Cardiac muscle cell (in vitro differentiated cells and primary cell): ENCODE measurements around the gene PRAF2. TPM values are rescaled to one million over a fixed set of nuclear protein-coding genes. Genes with fewer than 3 reads are reported as not detected.

Experiments used
- DNase-seq, 2 donors: peaks; one replicate each; pipeline versions ENCODE4 v3.0.0 to v3.0.0-alpha.2; 2010 to 2017; ENCODE audit warnings: low read depth in 1 of 2, low spot score in 1 of 2
- H3K27ac ChIP-seq: fragments of 200-600 bp; sonication (generic); 2 replicates; pipeline ENCODE4 v1.5.1; 2016
- H3K27me3 ChIP-seq: fragments of 200-600 bp; sonication (generic); 2 replicates; pipeline ENCODE4 v1.6.0; 2016; ENCODE audit warnings: control low read depth
- H3K36me3 ChIP-seq: fragments of 200-600 bp; sonication (generic); 2 replicates; pipeline ENCODE4 v1.5.1; 2016; ENCODE audit warnings: control low read depth
- H3K4me1 ChIP-seq: fragments of 200-600 bp; sonication (generic); 2 replicates; pipeline ENCODE4 v1.8.1; 2017; ENCODE audit warnings: low read depth, mild to moderate bottlenecking, mixed run types
- H3K4me3 ChIP-seq: fragments of 200-600 bp; sonication (generic); 2 replicates; pipeline ENCODE4 v1.5.1; 2016; ENCODE audit warnings: mild to moderate bottlenecking
- H3K9me3 ChIP-seq: fragments of 200-600 bp; sonication (generic); 2 replicates; pipeline ENCODE4 v1.5.1; 2017; ENCODE audit warnings: low read depth, mild to moderate bottlenecking, control low read depth
- CTCF ChIP-seq: IDR thresholded peaks from 2 replicates; pipeline ENCODE4 v1.5.1; 2012; ENCODE audit warnings: low read depth, mild to moderate bottlenecking, low read length
- polyA plus RNA-seq: library from polyadenylated mRNA; unstranded; fragments of >200 nt; fragmentation: Nextera tagmentation; extraction: Ambion mirVana; gene quantifications from 2 replicates; pipeline ENCODE4 v1.2.1, GENCODE V29; 2016
- total RNA-seq: library from RNA; depleted of rRNA; stranded (reverse); fragments of >200 nt; gene quantifications from 2 replicates; pipeline ENCODE4 v1.2.3, GENCODE V29; 2016

Gene PRAF2
- total and polyA plus RNA-seq, 2 experiments from 2014 or later, result 30.3 to 76.7 TPM

DNA sequence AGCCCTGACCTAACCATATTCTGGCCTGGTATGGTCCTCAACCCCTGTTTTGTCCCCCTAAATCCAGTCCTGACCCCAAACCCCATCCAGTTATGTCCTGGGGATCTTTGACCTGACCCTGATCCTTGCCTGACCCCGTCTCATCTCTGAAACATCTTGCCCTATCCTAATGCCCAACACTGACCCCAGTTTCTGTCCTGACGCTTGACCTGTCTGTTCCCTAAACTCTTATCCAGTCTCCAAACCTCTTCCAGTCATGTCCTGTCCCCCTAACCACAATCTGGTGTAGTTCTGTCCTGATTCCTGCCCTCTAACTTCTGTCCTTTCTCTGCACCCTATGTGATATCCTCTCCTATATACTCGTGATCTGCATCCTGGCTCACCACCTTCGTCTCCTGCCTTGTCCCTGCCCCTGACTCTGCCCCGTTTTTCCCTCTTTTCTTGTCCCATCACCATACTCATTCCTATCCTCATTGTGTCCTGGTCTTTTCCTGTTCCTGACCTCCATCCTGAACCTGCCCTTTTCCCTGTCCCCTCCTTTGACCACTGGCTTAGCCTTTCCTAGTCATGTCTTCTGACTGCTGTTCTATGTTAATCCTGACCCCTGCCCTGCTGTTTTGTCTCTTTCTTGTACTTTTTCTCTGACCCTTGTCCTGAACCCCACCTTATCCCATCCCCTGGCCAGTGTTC is 19.6 kb downstream of the PRAF2 start:
- Histone ChIP-seq H3K36me3 (no peaks in the 10 kb centered on the region), H3K27me3 (no peaks in the 10 kb centered on the region), H3K9me3 (no peaks in the 10 kb centered on the region), H3K27ac (no peak overlapping the region), H3K4me1 (no peaks in the 10 kb centered on the region), H3K4me3 (peak overlapping the region; percentile 62)
- DNase-seq, result no peak
- no peak for TF ChIP-seq CTCF

- DNase-seq, result peak; percentile 64 to 89
- H3K9me3 ChIP-seq, result no peaks in the 10 kb centered on the region
- H3K27me3 ChIP-seq, result no peaks in the 10 kb centered on the region
- no peak for TF ChIP-seq CTCF
- H3K36me3 ChIP-seq, result no peaks in the 10 kb centered on the region
- H3K27ac ChIP-seq, result peak overlapping the region; percentile 81
- no peaks in the 10 kb centered on the region for H3K4me1 ChIP-seq
- peak overlapping the region; percentile 62 for H3K4me3 ChIP-seq
Measured at GRCh38 chrX:49053223-49054072, 20.4 kb downstream of the PRAF2 start.

- peaks cover 3% of the 10 kb centered on the region for H3K36me3 ChIP-seq
- no peaks in the 10 kb centered on the region for H3K9me3 ChIP-seq
- DNase-seq, result no peak
- H3K27me3 ChIP-seq, result no peaks in the 10 kb centered on the region
- peaks cover 21% of the 10 kb centered on the region for H3K4me1 ChIP-seq
- no peak overlapping the region for H3K27ac ChIP-seq
- no peak for TF ChIP-seq CTCF
- no peak overlapping the region for H3K4me3 ChIP-seq
Measured at GRCh38 chrX:49043987-49044281, 29.9 kb downstream of the PRAF2 start.

- peak; percentile 55 for TF ChIP-seq CTCF
- peak within 1 kb of the TSS; percentile 74 for H3K27ac ChIP-seq
- H3K36me3 ChIP-seq, result peaks cover 4% of the 10 kb centered on the region
- peak; percentile 99 to 100 for DNase-seq
- peak within 1 kb of the TSS; percentile 61 for H3K4me3 ChIP-seq
- H3K27me3 ChIP-seq, result no peaks in the 10 kb centered on the region
- peaks cover 21% of the 10 kb centered on the region for H3K4me1 ChIP-seq
- H3K9me3 ChIP-seq, result no peaks in the 10 kb centered on the region
Measured at GRCh38 chrX:49043220-49043986, 30.4 kb downstream of the PRAF2 start, which contains the start of gene TFE3. Gene TFE3, minus strand, starts transcription at chrX:49043357. Its CDS starts 131 bp downstream, at chrX:49043226.

- Histone ChIP-seq H3K4me3 (peak overlapping the region; percentile 61), H3K36me3 (peaks cover 9% of the 10 kb centered on the region), H3K27ac (peak overlapping the region; percentile 74), H3K9me3 (no peaks in the 10 kb centered on the region), H3K4me1 (peaks cover 21% of the 10 kb centered on the region), H3K27me3 (no peaks in the 10 kb centered on the region)
- TF ChIP-seq CTCF, result no peak
- peak in 1 of 2 donors; percentile 13 for DNase-seq
Measured at GRCh38 chrX:49042581-49043219, 31.1 kb downstream of the PRAF2 start.
